Upper lobe of left lung (tissue), 4 donors: ENCODE measurements around the gene SLC19A2.

ENCODE experiments used
- POLR2A ChIP-seq, 4 donors: fragments of 450-650 bp; IDR thresholded peaks; one replicate each; pipeline ENCODE4 v1.5.1; 2016 to 2017; ENCODE audit warnings: antibody characterized with exemption in 4 of 4, mild to moderate bottlenecking in 2 of 4
- TF ChIP-seq, protein P1 (sequence below), 6 experiments: fragments of 450-650 bp in 4 of 6; fragments of 200-600 bp in 2 of 6; sonication (generic) in 2 of 6; IDR thresholded peaks; one replicate each; pipeline ENCODE4 v1.5.1; 2016 to 2019; ENCODE audit warnings: antibody characterized with exemption in 6 of 6

DNA sequence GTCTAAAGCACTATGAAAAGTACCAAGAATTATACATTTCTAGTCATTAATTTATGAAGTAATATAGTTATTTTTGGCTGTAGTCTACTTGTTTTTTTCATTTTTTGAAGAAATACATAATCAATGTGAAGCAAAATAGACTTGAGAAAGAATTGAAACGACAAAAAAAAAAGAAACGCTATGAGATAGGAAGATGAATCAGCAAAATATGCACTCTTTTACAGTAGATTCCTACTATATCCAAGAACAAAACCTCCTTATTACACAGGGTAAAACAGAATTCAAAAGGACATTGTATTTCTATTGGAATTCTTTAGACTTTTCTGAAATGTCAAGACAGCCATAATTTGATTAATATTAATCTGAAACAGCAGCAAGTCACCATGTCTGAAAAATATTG, 32.8 kb downstream of the SLC19A2 start:
- TF ChIP-seq, protein P1, sequence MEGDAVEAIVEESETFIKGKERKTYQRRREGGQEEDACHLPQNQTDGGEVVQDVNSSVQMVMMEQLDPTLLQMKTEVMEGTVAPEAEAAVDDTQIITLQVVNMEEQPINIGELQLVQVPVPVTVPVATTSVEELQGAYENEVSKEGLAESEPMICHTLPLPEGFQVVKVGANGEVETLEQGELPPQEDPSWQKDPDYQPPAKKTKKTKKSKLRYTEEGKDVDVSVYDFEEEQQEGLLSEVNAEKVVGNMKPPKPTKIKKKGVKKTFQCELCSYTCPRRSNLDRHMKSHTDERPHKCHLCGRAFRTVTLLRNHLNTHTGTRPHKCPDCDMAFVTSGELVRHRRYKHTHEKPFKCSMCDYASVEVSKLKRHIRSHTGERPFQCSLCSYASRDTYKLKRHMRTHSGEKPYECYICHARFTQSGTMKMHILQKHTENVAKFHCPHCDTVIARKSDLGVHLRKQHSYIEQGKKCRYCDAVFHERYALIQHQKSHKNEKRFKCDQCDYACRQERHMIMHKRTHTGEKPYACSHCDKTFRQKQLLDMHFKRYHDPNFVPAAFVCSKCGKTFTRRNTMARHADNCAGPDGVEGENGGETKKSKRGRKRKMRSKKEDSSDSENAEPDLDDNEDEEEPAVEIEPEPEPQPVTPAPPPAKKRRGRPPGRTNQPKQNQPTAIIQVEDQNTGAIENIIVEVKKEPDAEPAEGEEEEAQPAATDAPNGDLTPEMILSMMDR (IDR thresholded peaks at IDR 0.05): no peak
- TF ChIP-seq POLR2A (IDR thresholded peaks at IDR 0.05): no peak
